Measurements from ENCODE around the gene LRRC8A. TPM values are rescaled to one million over a fixed set of nuclear protein-coding genes. Genes with fewer than 3 reads are reported as not detected.

LRRC8A gene
- total and polyA plus RNA-seq, 2 of the 13 experiments (the other 11 are each of a cell fraction or from before 2014, with no cell fraction given): 16.1 to 40.6 TPM

- peak; percentile 35; the same call in 1 of the 2 replicates for TF ChIP-seq PRDM10 (CRISPR knock-in tag; IDR thresholded peaks at IDR 0.05; ENCODE audit: low read depth)
- TF ChIP-seq SAFB2 (CRISPR knock-in tag; IDR thresholded peaks at IDR 0.05; ENCODE audit: borderline replicate concordance, low read depth): peak; percentile 63; the same call in 1 of the 2 replicates
- peak; percentile 17; the same call in 1 of the 2 replicates for TF ChIP-seq PITX1 (CRISPR knock-in tag; IDR thresholded peaks at IDR 0.05)
- peak; percentile 96 for TF ChIP-seq MXD4 (CRISPR knock-in tag; IDR thresholded peaks at IDR 0.05)
- TF ChIP-seq SOX13 (IDR thresholded peaks at IDR 0.05): 0 out of 2 replicates have a peak, but pooled peaks have one; percentile 13
- no peak; a peak in 1 of 4 replicates for TF ChIP-seq SOX13 (CRISPR knock-in tag; conservative IDR thresholded peaks at IDR 0.05 in 1 of 2, IDR thresholded peaks at IDR 0.05 in 1 of 2)
- TF ChIP-seq ZNF615 (CRISPR knock-in tag; IDR thresholded peaks at IDR 0.05; ENCODE audit: borderline replicate concordance): no peak
- peak; percentile 58; the same call in 1 of the 2 replicates for TF ChIP-seq MAF1 (CRISPR knock-in tag; IDR thresholded peaks at IDR 0.05; ENCODE audit: borderline replicate concordance)
- TF ChIP-seq NONO (IDR thresholded peaks at IDR 0.05): no peak
- peak; percentile 90 for TF ChIP-seq NONO (CRISPR knock-in tag; conservative IDR thresholded peaks at IDR 0.05)
- TF ChIP-seq KLF15 (CRISPR knock-in tag; IDR thresholded peaks at IDR 0.05; ENCODE audit: borderline replicate concordance): no peak
- TF ChIP-seq SNAI1 (CRISPR knock-in tag; IDR thresholded peaks at IDR 0.05; ENCODE audit: borderline replicate concordance): 0 out of 2 replicates have a peak, but pooled peaks have one; percentile 63
- peak; percentile 91 for TF ChIP-seq SP5 (CRISPR knock-in tag; IDR thresholded peaks at IDR 0.05; ENCODE audit: borderline replicate concordance, low read depth)
- TF ChIP-seq ZNF142 (CRISPR knock-in tag; IDR thresholded peaks at IDR 0.05): peak; percentile 43; the same call in 1 of the 2 replicates
- no peak for TF ChIP-seq ZNF512 (CRISPR knock-in tag; IDR thresholded peaks at IDR 0.05)
Measured at GRCh38 chr9:128947527-128948301, 65.8 kb downstream of the LRRC8A start, which contains the start of the genes DOLK and NUP188 (continued).
